OCI-M1 (cell line): Measurements from ENCODE around the gene SCN1A.

Source experiments
- DNase-seq: peaks from one replicate; lab custom pipeline; 2025; lab: John Stamatoyannopoulos, UW

The SCN1A gene

GRCh38 chr2:165970663-165971062, 157.2 kb downstream of the SCN1A start:
- DNase-seq, result no peak

GRCh38 chr2:165969227-165969626, 158.6 kb downstream of the SCN1A start:
- peak; percentile 19 for DNase-seq

GRCh38 chr2:165967746-165968145, 160.1 kb downstream of the SCN1A start:
- DNase-seq, result no peak

- no peak for DNase-seq
Observed at GRCh38 chr2:165961818-165962217, 166.0 kb downstream of the SCN1A start.

GRCh38 chr2:165959371-165959770, 168.4 kb downstream of the SCN1A start:
- DNase-seq, result no peak

GRCh38 chr2:165958313-165958960, 169.4 kb downstream of the SCN1A start:
- no peak for DNase-seq

- DNase-seq, result no peak
Observed at GRCh38 chr2:165957030-165957675, 170.7 kb downstream of the SCN1A start.

GRCh38 chr2:165953655-165954606, 173.9 kb downstream of the SCN1A start, which contains the start of gene TTC21B:
TSS of gene TTC21B (minus strand) at chr2:165953776. CDS start at chr2:165953705, 71 bp downstream.
- peak; percentile 95 for DNase-seq

- peak; percentile 65 for DNase-seq
Observed at GRCh38 chr2:165953306-165953654, 174.5 kb downstream of the SCN1A start.

GRCh38 chr2:165952741-165953211, 175.0 kb downstream of the SCN1A start:
- DNase-seq, result peak; percentile 51

GRCh38 chr2:165952085-165952484, 175.7 kb downstream of the SCN1A start:
- DNase-seq, result no peak

- DNase-seq, result no peak
Observed at GRCh38 chr2:165950438-165950837, 177.4 kb downstream of the SCN1A start.

GRCh38 chr2:165941827-165942226, 186.0 kb downstream of the SCN1A start:
- no peak for DNase-seq

GRCh38 chr2:165938237-165938636, 189.6 kb downstream of the SCN1A start:
- no peak for DNase-seq
